IPS-18c (cell line): ENCODE measurements around the gene SYT3.

ENCODE experiments used
- H3K4me3 ChIP-seq: 2 replicates; pipeline ENCODE4 v1.7.0; 2013; ENCODE audit warnings: low read depth, mild to moderate bottlenecking, low read length, moderate library complexity; ENCODE audit not compliant: insufficient read depth
- H3K9me3 ChIP-seq: one replicate; pipeline ENCODE4 v1.6.1; 2013; ENCODE audit warnings: mild to moderate bottlenecking, low read length, moderate library complexity; ENCODE audit not compliant: control insufficient read depth, insufficient read depth

Gene SYT3

GRCh38 chr19:50664204-50664603 lies 24.5 kb upstream of the SYT3 start:
- no peak overlapping the region for H3K4me3 ChIP-seq
- H3K9me3 ChIP-seq: no peaks in the 10 kb centered on the region

GRCh38 chr19:50663482-50663790 lies 23.8 kb upstream of the SYT3 start:
- Histone ChIP-seq H3K9me3 (no peaks in the 10 kb centered on the region), H3K4me3 (no peak overlapping the region)

GRCh38 chr19:50662651-50663481 lies 23.2 kb upstream of the SYT3 start:
- no peaks in the 10 kb centered on the region for H3K9me3 ChIP-seq
- no peak overlapping the region for H3K4me3 ChIP-seq

- H3K4me3 ChIP-seq: no peak overlapping the region
- no peaks in the 10 kb centered on the region for H3K9me3 ChIP-seq
These were observed 22.3 kb upstream of the SYT3 start for GRCh38 chr19:50661766-50662650.

- H3K9me3 ChIP-seq: no peaks in the 10 kb centered on the region
These were observed 21.3 kb upstream of the SYT3 start for GRCh38 chr19:50661023-50661422.

GRCh38 chr19:50660088-50660366 lies 20.3 kb upstream of the SYT3 start:
- H3K9me3 ChIP-seq: peaks cover under 1% of the 10 kb centered on the region
- peak overlapping the region; percentile 36 for H3K4me3 ChIP-seq

More at GRCh38 chr19:50661023-50661422, 21.3 kb upstream of the SYT3 start:
- H3K4me3 ChIP-seq: no peak overlapping the region

GRCh38 chr19:50659318-50660087 lies 19.8 kb upstream of the SYT3 start:
- Histone ChIP-seq H3K9me3 (peaks cover 2% of the 10 kb centered on the region), H3K4me3 (peak overlapping the region; percentile 36; the same call in 1 of the 2 replicates)

- Histone ChIP-seq H3K9me3 (peaks cover 2% of the 10 kb centered on the region), H3K4me3 (peak overlapping the region; percentile 90)
These were observed 19.0 kb upstream of the SYT3 start for GRCh38 chr19:50658441-50659317.

- Histone ChIP-seq H3K9me3 (peaks cover 2% of the 10 kb centered on the region), H3K4me3 (peak overlapping the region; percentile 90)
These were observed 18.2 kb upstream of the SYT3 start for GRCh38 chr19:50657712-50658440.

- peaks cover 2% of the 10 kb centered on the region for H3K9me3 ChIP-seq
- H3K4me3 ChIP-seq: peak overlapping the region; percentile 65
These were observed 17.6 kb upstream of the SYT3 start for GRCh38 chr19:50657222-50657669.

GRCh38 chr19:50654882-50655281 lies 15.2 kb upstream of the SYT3 start:
- peaks cover 2% of the 10 kb centered on the region for H3K9me3 ChIP-seq
- H3K4me3 ChIP-seq: no peak overlapping the region

- H3K9me3 ChIP-seq: peaks cover 2% of the 10 kb centered on the region
- no peak overlapping the region for H3K4me3 ChIP-seq
These were observed 13.0 kb upstream of the SYT3 start for GRCh38 chr19:50652722-50653121.

- H3K9me3 ChIP-seq: peaks cover 2% of the 10 kb centered on the region
- H3K4me3 ChIP-seq: no peak overlapping the region
These were observed 11.5 kb upstream of the SYT3 start for GRCh38 chr19:50651174-50651573.

GRCh38 chr19:50649433-50650391 lies 10.0 kb upstream of the SYT3 start, which contains the start of gene C19orf81:
TSS of gene C19orf81 (plus strand) at chr19:50649445. CDS start at chr19:50649445, 0 bp downstream.
- Histone ChIP-seq H3K9me3 (no peaks in the 10 kb centered on the region), H3K4me3 (peak within 1 kb of the TSS; percentile 38; the same call in 1 of the 2 replicates)

- no peak overlapping the region for H3K4me3 ChIP-seq
- H3K9me3 ChIP-seq: no peaks in the 10 kb centered on the region
These were observed 9.0 kb upstream of the SYT3 start for GRCh38 chr19:50648659-50649058.
